Jurkat, Clone E6-1 (cell line): ENCODE measurements around the gene ZDHHC12.
A peak's percentile ranks its signal among the peaks of the same experiment; 100 is the strongest.

Experiments used
- DNase-seq: peaks from one replicate; pipeline ENCODE4 v3.0.0-alpha.2; 2011; ENCODE audit warnings: low read depth, low spot score
- H3K4me3 ChIP-seq: 2 replicates; pipeline ENCODE4 v1.5.1; 2011; ENCODE audit warnings: mild to moderate bottlenecking, low read length, control low read depth, moderate library complexity

The ZDHHC12 gene

DNA sequence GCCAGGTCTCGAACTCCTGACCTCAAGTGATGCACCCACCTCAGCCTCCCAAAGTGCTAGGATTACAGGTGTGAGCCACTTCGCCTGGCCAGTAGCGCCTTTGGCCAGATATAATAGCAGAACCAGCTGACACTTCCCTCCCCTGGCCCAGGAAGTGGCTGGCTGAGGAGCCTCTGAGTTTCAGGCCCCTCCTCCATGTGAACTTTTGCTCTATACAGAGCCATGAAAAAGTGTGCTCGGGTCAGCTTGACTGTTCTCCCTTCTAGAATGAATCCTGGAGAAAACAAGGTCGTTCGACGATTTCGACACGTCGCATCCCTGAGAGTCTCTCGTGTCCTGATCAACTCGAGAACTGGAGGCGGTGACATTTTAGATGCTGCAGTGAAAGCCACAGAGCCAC lies 8.6 kb upstream of the ZDHHC12 start:
- DNase-seq = no peak
- no peak overlapping the region for H3K4me3 ChIP-seq

DNA sequence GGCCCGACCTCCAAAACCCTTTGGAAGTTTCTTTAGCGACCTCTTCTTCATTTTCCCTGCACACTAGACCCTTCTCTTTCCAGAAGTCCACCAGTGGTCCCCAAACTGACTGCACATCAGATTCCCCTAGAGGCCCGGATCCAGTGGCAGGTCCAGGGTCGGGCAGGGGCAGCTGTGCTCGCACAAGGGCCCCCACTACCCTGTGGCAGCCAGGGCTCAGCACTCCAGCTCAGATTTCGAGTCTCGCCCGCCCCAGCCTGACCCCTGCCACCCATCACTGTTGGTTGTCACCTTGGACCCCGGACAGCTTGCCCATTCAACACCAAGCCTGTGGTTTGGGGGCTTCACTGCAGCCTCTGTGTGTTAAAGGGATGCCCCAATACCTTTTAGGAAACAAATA lies 7.8 kb upstream of the ZDHHC12 start:
- DNase-seq = no peak
- H3K4me3 ChIP-seq = no peak overlapping the region

DNA sequence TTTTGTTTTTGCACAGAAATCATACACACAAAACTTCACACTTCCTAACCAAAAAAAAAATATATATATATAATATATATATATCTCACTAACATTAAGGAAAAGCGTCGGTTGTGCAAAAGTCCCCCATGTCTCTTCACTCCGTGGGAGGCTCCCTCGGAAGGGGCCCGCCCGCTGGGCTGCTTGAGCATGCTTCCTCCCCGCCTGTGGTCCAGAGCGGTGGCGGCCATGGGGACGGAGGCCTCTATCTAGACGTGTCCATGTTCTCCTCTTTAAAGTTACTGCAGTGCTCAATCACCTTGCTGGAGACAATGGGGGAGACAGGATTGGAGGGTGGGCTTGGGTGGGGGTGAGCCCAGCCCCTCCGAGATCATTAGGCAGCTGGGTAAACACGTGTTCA lies 7.2 kb upstream of the ZDHHC12 start:
- H3K4me3 ChIP-seq = no peak overlapping the region
- no peak for DNase-seq

DNA sequence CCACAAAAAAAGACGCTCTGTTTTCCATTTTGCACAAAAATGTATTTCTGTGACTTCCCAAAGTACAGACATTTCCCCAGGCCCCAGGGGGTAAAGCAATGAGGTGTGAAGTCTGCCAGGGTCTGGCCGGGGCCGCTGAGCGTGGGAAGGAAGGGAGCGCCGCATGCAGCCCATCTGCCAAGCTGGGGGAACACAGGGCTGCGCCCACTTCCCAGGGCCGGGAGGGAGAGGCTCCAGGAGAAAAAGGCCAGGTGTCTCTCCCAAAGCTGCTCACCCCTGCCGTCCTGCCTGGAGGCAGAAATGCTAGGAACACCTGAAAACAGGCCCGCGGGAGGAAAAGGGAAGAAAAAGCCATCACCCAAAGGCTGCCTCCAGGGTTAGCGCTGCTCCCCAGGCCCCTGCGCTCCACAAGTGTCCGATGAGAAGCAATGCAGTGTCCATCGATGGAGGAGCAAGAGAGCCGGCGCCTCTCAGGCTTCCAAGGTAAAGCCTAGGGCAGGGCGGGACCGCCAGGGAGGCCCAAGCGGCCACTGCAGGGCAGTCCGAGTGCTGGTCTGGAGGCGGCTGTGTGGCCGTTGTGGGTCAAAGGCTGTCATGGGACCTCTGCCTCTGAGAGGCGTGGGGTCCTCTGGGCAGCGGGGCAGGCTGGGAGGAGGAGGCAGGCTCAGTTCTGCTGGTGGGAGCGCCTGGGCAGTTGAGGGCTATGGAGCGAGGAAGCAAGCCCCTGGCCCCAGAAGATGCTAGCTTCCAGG lies 6.0 kb upstream of the ZDHHC12 start:
- DNase-seq = no peak
- no peak overlapping the region for H3K4me3 ChIP-seq

DNA sequence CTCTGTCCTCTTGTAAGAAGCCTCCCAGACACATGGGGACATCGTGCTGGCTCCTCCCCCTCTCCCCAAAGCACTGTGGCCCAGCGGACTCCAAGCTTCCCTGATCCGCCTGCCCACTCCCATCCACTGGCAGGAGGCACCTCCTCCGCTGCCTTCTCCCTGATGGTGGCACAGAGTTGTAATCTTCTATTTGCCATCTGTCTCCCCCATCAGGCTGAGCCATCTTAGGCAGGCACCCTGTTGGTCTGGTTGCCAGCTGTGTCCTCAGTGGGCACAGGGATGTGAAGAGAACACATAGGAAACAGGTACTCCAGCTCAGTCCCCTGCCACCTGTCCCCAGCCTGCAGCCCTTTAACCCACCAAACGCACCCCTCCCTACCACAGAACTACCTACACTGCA lies 5.4 kb upstream of the ZDHHC12 start:
- no peak overlapping the region for H3K4me3 ChIP-seq
- no peak for DNase-seq

DNA sequence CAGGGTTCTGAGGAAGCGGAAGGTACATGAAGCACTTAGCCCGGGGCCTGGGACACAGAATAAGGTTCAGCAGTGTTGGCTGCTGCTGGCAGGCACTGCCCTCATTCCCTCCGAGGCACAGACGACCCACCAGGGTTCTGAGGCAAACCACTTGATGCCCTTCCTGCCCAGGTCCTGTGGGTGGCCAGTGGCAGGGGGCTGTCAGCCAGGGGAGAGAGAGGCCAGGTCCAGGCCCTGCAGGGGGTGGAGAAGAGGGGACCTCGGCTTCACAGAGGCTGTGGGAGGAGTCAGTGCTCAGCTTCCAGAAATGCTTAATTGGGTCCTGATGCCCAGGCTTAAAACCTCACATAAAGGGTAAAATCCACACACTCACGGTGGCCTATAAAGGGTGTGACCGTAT lies 4.4 kb upstream of the ZDHHC12 start:
- H3K4me3 ChIP-seq = no peak overlapping the region
- DNase-seq = no peak

DNA sequence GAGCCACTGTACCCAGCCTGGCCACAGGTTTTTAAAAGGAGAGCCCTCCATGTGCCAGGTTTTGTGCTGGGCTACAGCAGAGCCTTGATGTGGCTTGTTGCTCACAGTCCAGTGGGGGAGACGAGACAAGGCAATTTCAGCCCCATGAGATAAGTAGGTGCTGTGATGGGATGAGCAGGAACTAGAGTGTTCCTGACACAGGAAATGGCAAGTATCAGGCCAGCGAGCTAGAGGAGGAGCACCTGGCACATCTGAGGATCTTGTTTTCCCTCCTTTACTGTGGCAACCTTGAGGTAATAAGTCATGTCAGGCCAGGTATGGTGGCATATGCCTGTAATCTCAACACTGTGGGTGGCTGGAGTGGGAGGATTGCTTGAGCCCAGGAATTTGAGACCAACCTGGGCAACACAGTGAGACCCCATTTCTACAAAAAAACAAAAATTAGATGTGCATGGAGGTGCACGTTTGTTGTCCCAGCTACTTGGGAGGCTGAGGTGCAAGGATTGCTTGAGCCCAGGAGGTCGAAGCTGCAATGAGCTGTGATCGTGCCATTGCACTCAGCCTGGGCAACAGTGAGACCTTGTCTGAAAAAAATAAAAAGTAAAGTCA lies 3.8 kb upstream of the ZDHHC12 start:
- DNase-seq = peak; percentile 75
- H3K4me3 ChIP-seq = no peak overlapping the region

DNA sequence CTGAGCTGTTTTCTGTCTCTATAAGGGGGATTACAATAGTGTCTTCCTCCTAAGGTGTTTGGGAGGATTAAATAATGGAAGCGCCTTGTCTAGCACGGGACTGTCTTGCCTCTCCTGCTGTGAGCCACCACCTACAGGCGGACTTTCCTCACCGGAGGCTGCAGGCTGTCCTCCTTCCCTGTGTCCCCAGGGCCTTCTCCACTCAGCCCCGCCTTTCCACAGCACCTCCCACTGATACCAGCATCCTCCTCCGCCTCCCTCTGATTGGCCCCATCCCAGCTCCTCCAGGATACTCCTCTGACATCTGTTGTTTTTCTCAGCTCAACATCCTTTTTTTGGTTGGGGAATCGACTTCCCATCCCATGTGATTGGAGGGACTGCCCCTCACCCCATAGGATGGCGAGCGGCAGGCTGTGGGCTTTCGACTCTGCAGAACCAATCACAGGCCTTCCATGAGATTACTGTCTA lies 851 bp upstream of the ZDHHC12 start:
- DNase-seq = peak; percentile 37
- peak overlapping the region; percentile 97 for H3K4me3 ChIP-seq

DNA sequence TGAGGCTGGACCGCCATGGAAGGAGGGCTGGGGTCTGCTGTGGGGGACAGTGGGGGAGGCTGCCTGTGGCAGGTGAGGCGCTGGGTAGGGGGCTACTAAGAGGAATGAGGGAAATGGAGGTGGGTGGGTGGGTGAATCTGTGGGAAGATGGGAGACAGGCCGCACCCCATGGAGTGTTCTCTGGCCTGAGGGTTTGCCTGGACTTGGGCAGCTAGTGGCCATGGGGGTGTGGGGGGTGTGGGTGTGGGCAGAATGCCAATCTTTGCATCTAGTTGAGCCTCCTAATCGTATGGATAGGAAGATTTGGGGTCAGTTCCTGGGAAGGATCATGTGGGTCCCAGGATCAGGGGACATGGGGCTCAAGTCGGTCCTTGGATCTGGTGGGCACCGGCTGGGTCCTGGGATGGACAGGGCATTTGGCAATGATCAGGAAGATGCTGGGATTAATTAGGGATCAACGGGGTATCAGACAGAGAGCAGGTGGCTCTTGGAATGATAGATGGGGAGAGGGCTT lies 518 bp downstream of the ZDHHC12 start:
- H3K4me3 ChIP-seq = peak overlapping the region; percentile 97
- DNase-seq = no peak

DNA sequence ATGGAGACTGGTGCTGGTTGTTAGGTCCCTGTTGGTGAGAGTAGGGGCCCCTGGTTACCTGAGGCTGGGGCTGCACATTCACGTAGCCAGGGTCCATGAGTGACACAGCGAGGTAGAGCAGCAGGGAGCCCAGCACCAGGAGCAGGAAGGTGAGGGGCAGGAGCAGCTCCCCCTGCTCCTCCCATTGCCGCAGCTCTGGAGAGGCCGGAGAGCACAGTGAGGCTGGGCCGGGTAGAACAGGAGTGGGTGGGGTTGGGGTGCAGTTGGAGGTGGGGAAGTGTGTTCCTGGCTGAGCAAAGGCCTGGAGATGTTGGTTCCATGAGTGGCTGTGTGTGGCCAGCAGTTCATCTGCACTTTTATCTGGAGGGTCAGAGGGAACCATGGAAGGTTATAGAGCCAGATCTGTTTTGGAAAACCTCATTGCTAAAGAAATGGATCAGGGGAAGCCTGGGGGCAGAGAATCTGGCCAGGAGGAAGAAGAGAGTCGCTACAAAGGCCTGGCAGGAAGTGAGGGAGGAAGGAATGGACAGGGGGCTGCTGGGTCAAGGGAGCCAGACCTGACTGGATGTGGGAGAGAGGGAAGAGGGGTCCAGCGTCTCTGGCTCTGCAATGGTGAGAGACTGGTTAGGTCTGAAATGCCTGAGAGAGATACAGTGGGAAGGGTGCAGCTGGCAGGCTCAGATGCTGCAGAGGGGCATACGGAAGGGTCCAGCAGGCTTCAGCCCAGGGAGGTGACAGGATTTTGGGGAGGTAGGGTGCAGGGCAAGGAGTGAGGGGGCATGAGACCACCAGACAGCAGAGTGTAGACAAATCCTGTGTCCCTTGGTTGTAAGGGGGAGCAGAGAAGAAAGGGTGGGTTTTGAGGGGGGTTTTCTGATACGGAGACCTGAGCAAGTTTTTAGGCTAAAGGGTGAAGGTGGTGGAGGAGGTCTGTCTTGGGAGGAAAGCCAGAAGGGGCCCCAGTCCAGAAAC lies 1.3 kb downstream of the ZDHHC12 start:
- DNase-seq = no peak
- H3K4me3 ChIP-seq = peak overlapping the region; percentile 97

DNA sequence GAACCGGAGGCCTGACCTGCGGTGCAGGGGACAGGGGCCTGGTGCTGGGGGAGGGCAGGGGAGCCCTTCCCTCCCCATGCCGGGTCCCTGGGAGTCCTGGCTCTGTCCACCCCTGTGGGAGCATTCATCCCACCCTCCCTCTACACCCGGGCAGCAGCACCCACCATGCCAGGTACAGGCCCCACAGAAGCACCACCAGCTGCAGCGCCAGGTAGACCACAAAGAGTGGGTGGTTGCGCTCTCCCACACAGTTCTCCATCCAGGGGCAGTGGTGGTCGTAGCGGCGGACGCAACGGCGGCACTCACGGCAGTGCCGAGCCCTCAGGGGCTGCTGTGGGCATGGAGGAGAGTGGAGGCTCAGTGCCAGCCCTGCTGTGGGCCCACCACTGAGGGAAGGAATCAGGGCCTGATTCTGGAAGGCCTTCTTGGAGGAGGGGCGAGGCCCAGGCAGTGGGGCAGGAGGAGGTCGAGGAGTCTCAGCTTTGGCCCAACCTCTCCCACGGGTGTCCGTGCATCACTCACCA lies 2.4 kb downstream of the ZDHHC12 start:
- DNase-seq = no peak
- H3K4me3 ChIP-seq = no peak overlapping the region

DNA sequence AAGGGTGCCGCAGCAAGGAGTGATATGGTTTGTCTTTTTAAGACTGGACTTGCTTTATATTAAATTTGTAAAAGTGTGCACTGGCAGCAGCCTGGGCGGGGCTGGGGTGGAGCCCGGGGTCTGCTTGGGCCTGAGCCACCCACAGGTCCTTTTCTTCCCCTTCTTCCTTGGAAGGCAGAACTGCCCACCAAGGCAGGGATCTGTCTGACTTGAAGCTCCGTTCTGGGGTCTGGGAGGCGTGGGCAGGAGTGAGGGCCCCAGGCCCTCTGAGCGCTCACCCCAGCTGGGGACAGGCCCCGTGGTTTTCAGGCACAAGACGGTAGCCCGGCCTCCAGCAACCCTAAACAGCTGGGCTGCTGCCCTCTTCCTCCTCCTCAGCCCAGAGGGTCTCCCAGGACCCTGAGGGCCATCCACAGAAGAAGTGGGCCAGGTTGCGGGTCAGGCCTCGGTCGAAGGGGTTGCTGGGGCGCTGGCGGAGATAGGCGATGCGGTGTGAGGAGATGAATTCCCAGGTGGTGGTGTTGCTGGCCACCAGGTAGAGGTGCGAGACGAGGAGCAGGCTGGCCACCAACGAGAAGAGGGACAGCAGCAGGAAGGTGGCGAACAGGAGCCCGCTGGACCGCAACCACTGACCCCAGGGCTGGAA lies 3.0 kb downstream of the ZDHHC12 start:
- no peak overlapping the region for H3K4me3 ChIP-seq
- no peak for DNase-seq

DNA sequence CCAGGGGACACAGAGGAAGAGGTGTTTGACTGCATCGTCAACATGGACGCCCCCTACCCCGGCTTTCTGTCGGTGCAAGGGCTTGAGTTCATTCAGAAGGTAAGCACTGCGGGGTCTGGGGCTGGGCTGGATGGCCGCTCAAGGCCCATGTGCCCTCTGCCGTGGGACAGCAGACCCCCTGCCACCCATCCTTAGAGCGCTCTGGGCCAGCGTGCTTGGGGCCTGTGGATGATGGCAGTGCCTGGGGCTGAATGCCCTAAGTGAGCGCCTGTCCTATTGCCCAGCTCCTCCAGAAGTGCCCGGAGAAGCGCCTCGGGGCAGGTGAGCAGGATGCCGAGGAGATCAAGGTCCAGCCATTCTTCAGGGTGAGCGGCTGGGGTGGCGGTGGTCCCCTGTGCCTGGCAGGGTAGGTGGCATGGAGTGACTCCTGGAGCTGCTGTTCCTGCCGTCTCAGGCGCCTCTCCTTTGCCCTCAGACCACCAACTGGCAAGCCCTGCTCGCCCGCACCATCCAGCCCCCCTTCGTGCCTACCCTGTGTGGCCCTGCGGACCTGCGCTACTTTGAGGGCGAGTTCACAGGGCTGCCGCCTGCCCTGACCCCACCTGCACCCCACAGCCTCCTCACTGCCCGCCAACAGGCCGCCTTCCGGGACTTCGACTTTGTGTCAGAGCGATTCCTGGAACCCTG lies 3.9 kb downstream of the ZDHHC12 start:
- no peak for DNase-seq
- no peak overlapping the region for H3K4me3 ChIP-seq

DNA sequence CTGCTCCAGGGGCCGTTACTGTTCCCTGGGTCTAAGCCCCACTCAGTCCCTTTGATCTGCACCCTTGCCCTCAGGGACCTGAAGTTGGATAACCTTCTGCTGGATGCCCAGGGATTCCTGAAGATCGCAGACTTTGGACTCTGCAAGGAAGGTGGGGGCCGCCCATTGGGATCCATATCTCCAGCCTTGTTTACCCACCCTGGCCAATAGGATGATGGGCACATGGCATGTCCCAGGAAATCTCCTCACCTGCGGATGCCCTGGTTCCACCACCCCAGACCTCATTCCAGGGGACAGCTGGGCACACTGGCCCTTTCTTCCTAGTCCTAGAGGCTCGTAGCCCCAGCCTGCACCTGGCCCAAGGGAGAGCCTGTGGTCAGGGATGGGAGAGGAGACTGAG lies 5.5 kb downstream of the ZDHHC12 start:
- DNase-seq = no peak
- no peak overlapping the region for H3K4me3 ChIP-seq

DNA sequence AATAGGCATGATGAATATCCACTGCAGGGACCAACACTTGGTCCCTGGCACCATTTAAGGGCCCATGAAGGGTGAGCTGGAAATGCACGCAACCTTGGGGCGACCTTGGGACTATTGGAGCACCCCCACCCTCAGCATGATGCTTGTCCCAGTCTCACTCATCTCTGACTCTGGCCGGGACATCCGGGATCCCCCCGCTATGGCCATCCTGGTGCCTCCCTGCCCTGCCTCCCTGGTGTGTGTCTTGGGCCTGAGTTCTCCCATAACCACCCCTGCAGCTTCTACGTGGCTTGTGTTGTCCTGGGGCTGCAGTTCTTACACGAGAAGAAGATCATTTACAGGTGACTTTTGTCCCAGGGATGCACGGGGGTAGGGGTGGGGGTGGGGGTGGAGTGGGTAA lies 5.9 kb downstream of the ZDHHC12 start:
- H3K4me3 ChIP-seq = no peak overlapping the region
- DNase-seq = no peak

DNA sequence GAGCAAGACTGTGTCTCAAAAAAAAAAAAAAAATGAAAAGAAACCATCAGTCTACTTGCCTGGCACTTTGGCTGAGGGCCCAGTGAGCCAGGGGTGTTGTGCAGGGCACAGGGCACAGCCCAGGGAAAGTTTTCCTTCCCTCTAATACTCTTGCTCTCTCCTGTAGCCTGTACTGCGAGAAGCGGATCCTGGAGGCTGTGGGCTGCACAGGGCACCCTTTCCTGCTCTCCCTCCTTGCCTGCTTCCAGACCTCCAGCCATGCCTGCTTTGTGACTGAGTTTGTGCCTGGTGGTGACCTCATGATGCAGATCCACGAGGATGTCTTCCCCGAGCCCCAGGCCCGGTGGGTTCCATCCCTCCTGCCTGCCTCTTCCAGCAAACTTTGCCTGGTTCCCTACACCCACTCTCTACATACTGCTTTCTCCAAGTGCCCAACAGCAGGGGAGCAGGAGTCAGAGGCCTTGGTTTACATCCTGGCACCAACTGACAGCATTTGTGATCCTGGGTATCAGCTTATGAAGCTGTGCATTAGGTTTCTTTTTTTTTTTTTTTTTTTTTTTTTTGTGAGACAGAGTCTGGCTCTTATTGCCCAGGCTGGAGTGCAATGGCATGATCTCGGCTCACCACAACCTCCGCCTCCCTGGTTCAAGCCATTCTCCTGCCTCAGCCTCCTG lies 7.2 kb downstream of the ZDHHC12 start:
- DNase-seq = no peak
- no peak overlapping the region for H3K4me3 ChIP-seq

DNA sequence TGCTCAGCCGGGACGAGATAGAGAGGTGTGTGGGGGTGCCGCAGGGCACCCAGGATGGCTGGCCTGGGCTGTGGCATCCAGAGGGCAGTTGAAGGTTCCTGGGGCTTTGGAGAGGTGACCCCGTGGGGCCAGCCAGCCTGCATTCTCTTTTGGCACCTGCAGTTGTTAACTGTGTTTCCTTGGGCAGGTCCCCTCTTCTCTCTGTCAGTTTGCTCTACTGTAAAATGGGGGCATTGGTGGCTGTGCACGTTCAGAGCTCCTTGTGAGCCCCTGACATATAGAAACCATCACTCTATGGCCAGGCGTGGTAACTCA lies 8.5 kb downstream of the ZDHHC12 start:
- DNase-seq = no peak
- H3K4me3 ChIP-seq = no peak overlapping the region
